Skeletal muscle satellite cell (primary cell): ENCODE data around the gene CFAP74.

ENCODE experiments used
- H3K27me3 ChIP-seq: 2 replicates; pipeline ENCODE4 v1.7.0; 2013; ENCODE audit warnings: low read length; ENCODE audit not compliant: control insufficient read depth, insufficient read depth
- H3K36me3 ChIP-seq: 2 replicates; pipeline ENCODE4 v1.7.0; 2013; ENCODE audit warnings: mild to moderate bottlenecking, control low read depth, low read length; ENCODE audit not compliant: insufficient read depth
- H3K4me1 ChIP-seq: 2 replicates; pipeline ENCODE4 v1.7.0; 2013; ENCODE audit warnings: low read length; ENCODE audit not compliant: control insufficient read depth, insufficient read depth
- H3K4me2 ChIP-seq: 2 replicates; pipeline ENCODE4 v1.7.0; 2013; ENCODE audit warnings: mild to moderate bottlenecking, low read length
- H3K4me3 ChIP-seq: 2 replicates; pipeline ENCODE4 v1.7.0; 2013; ENCODE audit warnings: low read length
- H3K9ac ChIP-seq: 2 replicates; pipeline ENCODE4 v1.7.0; 2013; ENCODE audit warnings: mild to moderate bottlenecking, low read depth, low read length, moderate library complexity
- H3K9me3 ChIP-seq: replicated peaks from 2 replicates; pipeline ENCODE4 v1.7.0; 2013; ENCODE audit warnings: mild to moderate bottlenecking, control low read depth, low read length

Gene CFAP74

GRCh38 chr1:2023187-2023586, 19.6 kb upstream of the CFAP74 start:
- H3K4me2 ChIP-seq, result no peak overlapping the region
- H3K27me3 ChIP-seq, result peaks cover 58% of the 10 kb centered on the region
- peaks cover 7% of the 10 kb centered on the region for H3K4me1 ChIP-seq
- H3K4me3 ChIP-seq, result no peak overlapping the region
- H3K36me3 ChIP-seq, result no peaks in the 10 kb centered on the region
- no peak overlapping the region for H3K9ac ChIP-seq
- no peaks in the 10 kb centered on the region for H3K9me3 ChIP-seq

- H3K36me3 ChIP-seq, result no peaks in the 10 kb centered on the region
- H3K4me1 ChIP-seq, result peaks cover 7% of the 10 kb centered on the region
- no peaks in the 10 kb centered on the region for H3K9me3 ChIP-seq
- H3K4me3 ChIP-seq, result no peak overlapping the region
- no peak overlapping the region for H3K4me2 ChIP-seq
- peaks cover 68% of the 10 kb centered on the region for H3K27me3 ChIP-seq
- no peak overlapping the region for H3K9ac ChIP-seq
Observed at GRCh38 chr1:2022063-2022770, 18.6 kb upstream of the CFAP74 start.

- Histone ChIP-seq H3K27me3 (peaks cover 74% of the 10 kb centered on the region), H3K36me3 (no peaks in the 10 kb centered on the region), H3K4me1 (peaks cover 7% of the 10 kb centered on the region), H3K4me3 (no peak overlapping the region), H3K9me3 (no peaks in the 10 kb centered on the region), H3K4me2 (no peak overlapping the region), H3K9ac (no peak overlapping the region)
Observed at GRCh38 chr1:2021550-2021949, 18.0 kb upstream of the CFAP74 start.

GRCh38 chr1:2020310-2020655, 16.7 kb upstream of the CFAP74 start:
- Histone ChIP-seq H3K36me3 (no peaks in the 10 kb centered on the region), H3K4me2 (no peak overlapping the region), H3K27me3 (peaks cover 74% of the 10 kb centered on the region), H3K4me1 (no peaks in the 10 kb centered on the region), H3K4me3 (no peak overlapping the region), H3K9ac (no peak overlapping the region), H3K9me3 (no peaks in the 10 kb centered on the region)

GRCh38 chr1:2019571-2020309, 16.2 kb upstream of the CFAP74 start:
- Histone ChIP-seq H3K9me3 (no peaks in the 10 kb centered on the region), H3K9ac (no peak overlapping the region), H3K27me3 (peaks cover 76% of the 10 kb centered on the region), H3K4me1 (no peaks in the 10 kb centered on the region), H3K4me3 (no peak overlapping the region), H3K4me2 (no peak overlapping the region), H3K36me3 (no peaks in the 10 kb centered on the region)

- Histone ChIP-seq H3K36me3 (no peaks in the 10 kb centered on the region), H3K4me2 (no peak within 1 kb of the TSS), H3K4me3 (no peak within 1 kb of the TSS), H3K4me1 (no peaks in the 10 kb centered on the region), H3K9me3 (no peaks in the 10 kb centered on the region), H3K27me3 (peaks cover 81% of the 10 kb centered on the region), H3K9ac (no peak within 1 kb of the TSS)
Observed at GRCh38 chr1:2019172-2019543, 15.6 kb upstream of the CFAP74 start, which contains the start of gene GABRD. GABRD (plus strand) TSS chr1:2019345; CDS start chr1:2019424, 79 bp downstream.

GRCh38 chr1:2018217-2019171, 14.9 kb upstream of the CFAP74 start:
- H3K4me3 ChIP-seq, result no peak overlapping the region
- H3K9me3 ChIP-seq, result no peaks in the 10 kb centered on the region
- H3K4me1 ChIP-seq, result no peaks in the 10 kb centered on the region
- H3K27me3 ChIP-seq, result peaks cover 85% of the 10 kb centered on the region
- H3K4me2 ChIP-seq, result no peak overlapping the region
- no peak overlapping the region for H3K9ac ChIP-seq
- no peaks in the 10 kb centered on the region for H3K36me3 ChIP-seq

- Histone ChIP-seq H3K36me3 (no peaks in the 10 kb centered on the region), H3K4me2 (no peak overlapping the region), H3K4me3 (no peak overlapping the region), H3K4me1 (no peaks in the 10 kb centered on the region), H3K27me3 (peaks cover 77% of the 10 kb centered on the region), H3K9me3 (no peaks in the 10 kb centered on the region), H3K9ac (no peak overlapping the region)
Observed at GRCh38 chr1:2016123-2016522, 12.5 kb upstream of the CFAP74 start.

- H3K4me2 ChIP-seq, result no peak overlapping the region
- no peaks in the 10 kb centered on the region for H3K4me1 ChIP-seq
- no peak overlapping the region for H3K9ac ChIP-seq
- H3K36me3 ChIP-seq, result no peaks in the 10 kb centered on the region
- no peak overlapping the region for H3K4me3 ChIP-seq
- H3K9me3 ChIP-seq, result no peaks in the 10 kb centered on the region
- peaks cover 75% of the 10 kb centered on the region for H3K27me3 ChIP-seq
Observed at GRCh38 chr1:2014741-2015735, 11.5 kb upstream of the CFAP74 start.

GRCh38 chr1:2014181-2014580, 10.6 kb upstream of the CFAP74 start:
- Histone ChIP-seq H3K9ac (no peak overlapping the region), H3K4me1 (no peaks in the 10 kb centered on the region), H3K4me2 (no peak overlapping the region), H3K4me3 (no peak overlapping the region), H3K27me3 (peaks cover 77% of the 10 kb centered on the region), H3K36me3 (no peaks in the 10 kb centered on the region), H3K9me3 (no peaks in the 10 kb centered on the region)
